GM12892 (cell line): Measurements from ENCODE around the gene CCDC158.

Experiments used
- POLR2A ChIP-seq: IDR thresholded peaks from 2 replicates; pipeline ENCODE4 v1.6.1; 2011; ENCODE audit warnings: low read depth, low read length, control low read depth
- POLR2AphosphoS5 ChIP-seq: IDR thresholded peaks from 2 replicates; pipeline ENCODE4 v1.6.1; 2011; ENCODE audit warnings: low read depth, low read length, control low read depth
- TAF1 ChIP-seq: IDR thresholded peaks from 2 replicates; pipeline ENCODE4 v1.6.1; 2011; ENCODE audit warnings: low read depth, mild to moderate bottlenecking, control low read depth, low read length, borderline replicate concordance

GRCh38 chr4:76458825-76459224, 37.9 kb upstream of the CCDC158 start:
- TF ChIP-seq POLR2A (no peak), POLR2AphosphoS5 (no peak), TAF1 (no peak)
